ENCODE results near the gene DBH. TPM values are rescaled to one million over a fixed set of nuclear protein-coding genes. Genes with fewer than 3 reads are reported as not detected.

The DBH gene
- polyA plus RNA-seq, 4 donors, result 0.13 to 0.30 TPM; not detected in 2

GRCh38 chr9:133607381-133607780 lies 28.8 kb upstream of the DBH start:
- DNase-seq, result no peak
- H3K36me3 ChIP-seq (ENCODE audit: control insufficient read depth in 3 of 3, insufficient read depth in 2 of 3, low read depth in 1 of 3, low read length in 3 of 3), result no peaks in the 10 kb centered on the region
- WGBS, 3 donors, result 42 to 60% (median 55%) methylated on average over 7 of the region's 7 CpGs
- no peaks in the 10 kb centered on the region for H3K9me3 ChIP-seq (ENCODE audit: control insufficient read depth in 2 of 2, insufficient read depth in 1 of 2, low read depth in 1 of 2, low read length in 1 of 2)
- no peaks in the 10 kb centered on the region for H3K4me1 ChIP-seq (ENCODE audit: control insufficient read depth in 3 of 3, insufficient read depth in 2 of 3, low read depth in 1 of 3, low read length in 2 of 3)
- no peak for FAIRE-seq
- no peak overlapping the region for H3K27ac ChIP-seq (ENCODE audit: low read depth in 1 of 3, low read length in 2 of 3)
- no peak overlapping the region for H3K4me3 ChIP-seq (ENCODE audit: low read depth in 1 of 3, low read length in 3 of 3)
- peaks cover 0 to 38% (median 17%) of the 10 kb centered on the region in 3 donors for H3K27me3 ChIP-seq (ENCODE audit: control insufficient read depth in 3 of 3, insufficient read depth in 3 of 3, low read length in 3 of 3)

- WGBS, 3 donors, result 77 to 81% (median 81%) methylated on average over 8 of the region's 8 CpGs
- FAIRE-seq (no peak), DNase-seq (no peak)
- H3K27me3 ChIP-seq (ENCODE audit: control insufficient read depth in 3 of 3, insufficient read depth in 3 of 3, low read length in 3 of 3), result peaks cover 0 to 35% (median 17%) of the 10 kb centered on the region in 3 donors
- H3K4me1 ChIP-seq (ENCODE audit: control insufficient read depth in 3 of 3, insufficient read depth in 2 of 3, low read depth in 1 of 3, low read length in 2 of 3), result no peaks in the 10 kb centered on the region
- no peak overlapping the region for H3K27ac ChIP-seq (ENCODE audit: low read depth in 1 of 3, low read length in 2 of 3)
- H3K36me3 ChIP-seq (ENCODE audit: control insufficient read depth in 3 of 3, insufficient read depth in 2 of 3, low read depth in 1 of 3, low read length in 3 of 3), result no peaks in the 10 kb centered on the region
- H3K4me3 ChIP-seq (ENCODE audit: low read depth in 1 of 3, low read length in 3 of 3), result no peak overlapping the region
- H3K9me3 ChIP-seq (ENCODE audit: control insufficient read depth in 2 of 2, insufficient read depth in 1 of 2, low read depth in 1 of 2, low read length in 1 of 2), result no peaks in the 10 kb centered on the region
Measured at GRCh38 chr9:133607976-133608375, 28.2 kb upstream of the DBH start.

GRCh38 chr9:133608382-133608781 lies 27.8 kb upstream of the DBH start:
- DNase-seq (no peak), FAIRE-seq (no peak)
- peaks cover 0 to 32% (median 17%) of the 10 kb centered on the region in 3 donors for H3K27me3 ChIP-seq (ENCODE audit: control insufficient read depth in 3 of 3, insufficient read depth in 3 of 3, low read length in 3 of 3)
- no peaks in the 10 kb centered on the region for H3K9me3 ChIP-seq (ENCODE audit: control insufficient read depth in 2 of 2, insufficient read depth in 1 of 2, low read depth in 1 of 2, low read length in 1 of 2)
- no peak overlapping the region for H3K27ac ChIP-seq (ENCODE audit: low read depth in 1 of 3, low read length in 2 of 3)
- no peaks in the 10 kb centered on the region for H3K4me1 ChIP-seq (ENCODE audit: control insufficient read depth in 3 of 3, insufficient read depth in 2 of 3, low read depth in 1 of 3, low read length in 2 of 3)
- H3K36me3 ChIP-seq (ENCODE audit: control insufficient read depth in 3 of 3, insufficient read depth in 2 of 3, low read depth in 1 of 3, low read length in 3 of 3), result no peaks in the 10 kb centered on the region
- WGBS, 3 donors, result 68 to 78% (median 77%) methylated on average over 7 of the region's 7 CpGs
- no peak overlapping the region for H3K4me3 ChIP-seq (ENCODE audit: low read depth in 1 of 3, low read length in 3 of 3)

GRCh38 chr9:133608889-133609288 lies 27.3 kb upstream of the DBH start:
- no peaks in the 10 kb centered on the region for H3K9me3 ChIP-seq (ENCODE audit: control insufficient read depth in 2 of 2, insufficient read depth in 1 of 2, low read depth in 1 of 2, low read length in 1 of 2)
- no peaks in the 10 kb centered on the region for H3K36me3 ChIP-seq (ENCODE audit: control insufficient read depth in 3 of 3, insufficient read depth in 2 of 3, low read depth in 1 of 3, low read length in 3 of 3)
- DNase-seq (no peak), FAIRE-seq (no peak)
- peaks cover 0 to 35% (median 17%) of the 10 kb centered on the region in 3 donors for H3K27me3 ChIP-seq (ENCODE audit: control insufficient read depth in 3 of 3, insufficient read depth in 3 of 3, low read length in 3 of 3)
- H3K4me1 ChIP-seq (ENCODE audit: control insufficient read depth in 3 of 3, insufficient read depth in 2 of 3, low read depth in 1 of 3, low read length in 2 of 3), result no peaks in the 10 kb centered on the region
- WGBS, 3 donors, result 13 to 26% (median 15%) methylated on average over 25 to 41 of the region's 41 CpGs
- no peak overlapping the region for H3K27ac ChIP-seq (ENCODE audit: low read depth in 1 of 3, low read length in 2 of 3)
- H3K4me3 ChIP-seq (ENCODE audit: low read depth in 1 of 3, low read length in 3 of 3), result no peak overlapping the region

GRCh38 chr9:133609311-133610098 lies 26.7 kb upstream of the DBH start, which contains the start of gene FAM163B:
Gene FAM163B, minus strand, starts transcription at chr9:133609389. Its CDS starts 29,166 bp downstream, at chr9:133580223.
- Histone ChIP-seq H3K9me3 (ENCODE audit: control insufficient read depth in 2 of 2, insufficient read depth in 1 of 2, low read depth in 1 of 2, low read length in 1 of 2) (no peaks in the 10 kb centered on the region), H3K27ac (ENCODE audit: low read depth in 1 of 3, low read length in 2 of 3) (no peak within 1 kb of the TSS), H3K36me3 (ENCODE audit: control insufficient read depth in 3 of 3, insufficient read depth in 2 of 3, low read depth in 1 of 3, low read length in 3 of 3) (no peaks in the 10 kb centered on the region), H3K4me3 (ENCODE audit: low read depth in 1 of 3, low read length in 3 of 3) (no peak within 1 kb of the TSS), H3K27me3 (ENCODE audit: control insufficient read depth in 3 of 3, insufficient read depth in 3 of 3, low read length in 3 of 3) (peaks cover 0 to 37% (median 18%) of the 10 kb centered on the region in 3 donors), H3K4me1 (ENCODE audit: control insufficient read depth in 3 of 3, insufficient read depth in 2 of 3, low read depth in 1 of 3, low read length in 2 of 3) (no peaks in the 10 kb centered on the region)
- FAIRE-seq (no peak), DNase-seq (peak; percentile 6 to 75)
- WGBS, 3 donors, result 11 to 33% (median 21%) methylated on average over 17 to 61 of the region's 61 CpGs

GRCh38 chr9:133610845-133611244 lies 25.3 kb upstream of the DBH start:
- Histone ChIP-seq H3K4me1 (ENCODE audit: control insufficient read depth in 3 of 3, insufficient read depth in 2 of 3, low read depth in 1 of 3, low read length in 2 of 3) (no peaks in the 10 kb centered on the region), H3K27ac (ENCODE audit: low read depth in 1 of 3, low read length in 2 of 3) (no peak overlapping the region), H3K4me3 (ENCODE audit: low read depth in 1 of 3, low read length in 3 of 3) (no peak overlapping the region), H3K36me3 (ENCODE audit: control insufficient read depth in 3 of 3, insufficient read depth in 2 of 3, low read depth in 1 of 3, low read length in 3 of 3) (no peaks in the 10 kb centered on the region), H3K27me3 (ENCODE audit: control insufficient read depth in 3 of 3, insufficient read depth in 3 of 3, low read length in 3 of 3) (peaks cover 0 to 42% (median 22%) of the 10 kb centered on the region in 3 donors), H3K9me3 (ENCODE audit: control insufficient read depth in 2 of 2, insufficient read depth in 1 of 2, low read depth in 1 of 2, low read length in 1 of 2) (no peaks in the 10 kb centered on the region)
- DNase-seq, result no peak
- WGBS, 3 donors, result 79 to 80% (median 80%) methylated on average over 5 of the region's 5 CpGs
- no peak for FAIRE-seq

- no peak for FAIRE-seq
- H3K4me1 ChIP-seq (ENCODE audit: control insufficient read depth in 3 of 3, insufficient read depth in 2 of 3, low read depth in 1 of 3, low read length in 2 of 3), result no peaks in the 10 kb centered on the region
- no peak overlapping the region for H3K27ac ChIP-seq (ENCODE audit: low read depth in 1 of 3, low read length in 2 of 3)
- H3K4me3 ChIP-seq (ENCODE audit: low read depth in 1 of 3, low read length in 3 of 3), result no peak overlapping the region
- no peaks in the 10 kb centered on the region for H3K9me3 ChIP-seq (ENCODE audit: control insufficient read depth in 2 of 2, insufficient read depth in 1 of 2, low read depth in 1 of 2, low read length in 1 of 2)
- no peak for DNase-seq
- H3K27me3 ChIP-seq (ENCODE audit: control insufficient read depth in 3 of 3, insufficient read depth in 3 of 3, low read length in 3 of 3), result peaks cover 0 to 43% (median 24%) of the 10 kb centered on the region in 3 donors
- no peaks in the 10 kb centered on the region for H3K36me3 ChIP-seq (ENCODE audit: control insufficient read depth in 3 of 3, insufficient read depth in 2 of 3, low read depth in 1 of 3, low read length in 3 of 3)
- WGBS, 3 donors, result 77 to 86% (median 80%) methylated on average over 9 of the region's 9 CpGs
Measured at GRCh38 chr9:133612051-133612450, 24.1 kb upstream of the DBH start.

GRCh38 chr9:133612816-133613215 lies 23.3 kb upstream of the DBH start:
- peaks cover 0 to 42% (median 22%) of the 10 kb centered on the region in 3 donors for H3K27me3 ChIP-seq (ENCODE audit: control insufficient read depth in 3 of 3, insufficient read depth in 3 of 3, low read length in 3 of 3)
- no peaks in the 10 kb centered on the region for H3K9me3 ChIP-seq (ENCODE audit: control insufficient read depth in 2 of 2, insufficient read depth in 1 of 2, low read depth in 1 of 2, low read length in 1 of 2)
- H3K4me1 ChIP-seq (ENCODE audit: control insufficient read depth in 3 of 3, insufficient read depth in 2 of 3, low read depth in 1 of 3, low read length in 2 of 3), result no peaks in the 10 kb centered on the region
- H3K27ac ChIP-seq (ENCODE audit: low read depth in 1 of 3, low read length in 2 of 3), result no peak overlapping the region
- DNase-seq (no peak), FAIRE-seq (no peak)
- H3K4me3 ChIP-seq (ENCODE audit: low read depth in 1 of 3, low read length in 3 of 3), result no peak overlapping the region
- WGBS, 3 donors, result 71 to 78% (median 77%) methylated on average over 8 of the region's 8 CpGs
- H3K36me3 ChIP-seq (ENCODE audit: control insufficient read depth in 3 of 3, insufficient read depth in 2 of 3, low read depth in 1 of 3, low read length in 3 of 3), result no peaks in the 10 kb centered on the region

Data from small intestine (tissue), 7 donors.